Panc1 (cell line): ENCODE results near the gene VPS37B. TPM values are rescaled to one million over a fixed set of nuclear protein-coding genes. Genes with fewer than 3 reads are reported as not detected.

ENCODE experiments used
- ATAC-seq: fragments of 200-7000 bp; cut with Tn5 transposase; 2 replicates; pipeline ENCODE4 v1.9.1; 2020; ENCODE audit warnings: mild to moderate bottlenecking, moderate library complexity
- BruUV-seq: library from RNA; stranded (reverse); fragments of 400-500 nt; replicated peaks from 2 replicates; lab custom pipeline; 2021; lab: Mats Ljungman, UMichigan
- CTCF ChIA-PET: fragments of 300-600 bp; sonication (Branson Sonifier 250); formaldehyde crosslinking; loops from one replicate; lab custom pipeline; 2022; ENCODE audit warnings: antibody characterized with exemption; lab: Charles Lee
- POLR2A ChIA-PET: fragments of 300-600 bp; sonication (Branson Sonifier 250); formaldehyde crosslinking; loops from one replicate; lab custom pipeline; 2022; ENCODE audit warnings: antibody characterized with exemption; lab: Charles Lee
- DNase-seq: peaks from one replicate; pipeline ENCODE4 v3.0.0-alpha.2; 2010; ENCODE audit warnings: low read depth, low spot score
- H3K27ac ChIP-seq: 2 replicates; pipeline ENCODE4 v1.5.1; 2011; ENCODE audit warnings: mild to moderate bottlenecking, low read length, inconsistent platforms
- H3K27me3 ChIP-seq: fragments of 200-500 bp; sonication (Bioruptor generic); 2 replicates; pipeline ENCODE4 v1.6.0; 2014; ENCODE audit warnings: low read length, inconsistent platforms; ENCODE audit not compliant: control insufficient read depth, insufficient read depth
- H3K36me3 ChIP-seq: fragments of 200-500 bp; sonication (Bioruptor generic); 2 replicates; pipeline ENCODE4 v1.5.1; 2014; ENCODE audit warnings: inconsistent platforms, mild to moderate bottlenecking, low read length, moderate library complexity; ENCODE audit not compliant: control insufficient read depth, insufficient read depth
- H3K4me1 ChIP-seq: 2 replicates; pipeline ENCODE4 v1.5.1; 2011; ENCODE audit warnings: inconsistent platforms, mild to moderate bottlenecking, low read length, moderate library complexity; ENCODE audit not compliant: control insufficient read depth, insufficient read depth
- H3K4me3 ChIP-seq, 2 experiments: 2 replicates each; pipeline ENCODE4 v1.5.1; 2011 to 2012; ENCODE audit warnings: low read depth in 2 of 2, low read length in 2 of 2, mild to moderate bottlenecking in 2 of 2, inconsistent platforms in 1 of 2, moderate library complexity in 1 of 2
- H3K9me3 ChIP-seq: fragments of 200-500 bp; sonication (Bioruptor generic); 2 replicates; pipeline ENCODE4 v1.5.1; 2014; ENCODE audit warnings: low read depth, mild to moderate bottlenecking, inconsistent platforms, low read length, moderate library complexity; ENCODE audit not compliant: control insufficient read depth, insufficient read depth
- CTCF ChIP-seq: fragments of 450-650 bp; IDR thresholded peaks from 2 replicates; pipeline ENCODE4 v1.5.1; 2017; ENCODE audit warnings: mild to moderate bottlenecking
- POLR2AphosphoS5 ChIP-seq: IDR thresholded peaks from 2 replicates; pipeline ENCODE4 v1.6.1; 2012; ENCODE audit warnings: mild to moderate bottlenecking, low read depth, low read length, moderate library complexity
- REST ChIP-seq, 2 experiments: IDR thresholded peaks; 2 replicates each; pipeline ENCODE4 v1.6.1; 2011 to 2012; ENCODE audit warnings: low read depth in 2 of 2, control low read depth in 1 of 2, low read length in 1 of 2, mild to moderate bottlenecking in 1 of 2, moderate library complexity in 1 of 2; ENCODE audit not compliant: insufficient read depth in 1 of 2
- SIN3A ChIP-seq: IDR thresholded peaks from 2 replicates; pipeline ENCODE4 v1.6.1; 2012; ENCODE audit warnings: low read depth, mild to moderate bottlenecking, low read length, moderate library complexity, borderline replicate concordance; ENCODE audit not compliant: insufficient read depth
- TCF7L2 ChIP-seq: IDR thresholded peaks from 2 replicates; pipeline ENCODE4 v1.6.1; 2011; ENCODE audit warnings: mild to moderate bottlenecking, low read depth, low read length, inconsistent platforms
- in situ Hi-C: cut with HindIII; loops from 2 replicates; pipeline ENCODE4 v1.10.0; 2016; ENCODE audit warnings: low sequenced_read_pairs, low pct_unique_long_range_greater_than_20kb
- intact Hi-C: fragments of 100-400 bp; cut with micrococcal nuclease; formaldehyde crosslinking; loops from one replicate; pipeline ENCODE4 v1.10.0; 2022; ENCODE audit not compliant: unreplicated experiment
- total RNA-seq: library from RNA; stranded (reverse); gene quantifications from one replicate; pipeline ENCODE4 v1.2.1, GENCODE V29; 2021; ENCODE audit not compliant: unreplicated experiment

Gene VPS37B
- total RNA-seq, 1 experiment from 2014 or later = 76.7 TPM

- TF ChIP-seq SIN3A (no peak), POLR2AphosphoS5 (no peak), REST (IDR thresholded peaks at IDR 0.05; ENCODE audit: insufficient read depth in 1 of 2, low read depth in 2 of 2, low read length in 1 of 2) (no peak), TCF7L2 (no peak), CTCF (no peak)
- in situ Hi-C loops = no loop called here
- ATAC-seq = no peak
Measured at GRCh38 chr12:122848471-122849351, 47.2 kb downstream of the VPS37B start.

GRCh38 chr12:122847921-122848421 is 48.0 kb downstream of the VPS37B start:
- ATAC-seq = no peak
- ChIA-PET CTCF (no interaction called here), POLR2A (no interaction called here)
- no peak overlapping the region for H3K4me3 ChIP-seq
- intact Hi-C loops = no loop called here
- no peak for TF ChIP-seq REST (IDR thresholded peaks at IDR 0.05; ENCODE audit: insufficient read depth in 1 of 2, low read depth in 2 of 2, low read length in 1 of 2)
- TF ChIP-seq CTCF = no peak
- TF ChIP-seq TCF7L2 = no peak
- no peak for TF ChIP-seq POLR2AphosphoS5
- TF ChIP-seq SIN3A = no peak
- no peak overlapping the region for H3K27ac ChIP-seq
- BruUV-seq = no TSS peak
- DNase-seq = no peak
- in situ Hi-C loops = no loop called here
- H3K36me3 ChIP-seq = no peaks in the 10 kb centered on the region
- no peaks in the 10 kb centered on the region for H3K27me3 ChIP-seq
- H3K9me3 ChIP-seq = no peaks in the 10 kb centered on the region
- no peaks in the 10 kb centered on the region for H3K4me1 ChIP-seq

More at GRCh38 chr12:122848471-122849351, 47.2 kb downstream of the VPS37B start:
- Histone ChIP-seq H3K4me3 (no peak overlapping the region), H3K9me3 (no peaks in the 10 kb centered on the region), H3K36me3 (no peaks in the 10 kb centered on the region), H3K27ac (no peak overlapping the region), H3K4me1 (no peaks in the 10 kb centered on the region), H3K27me3 (no peaks in the 10 kb centered on the region)
- intact Hi-C loops = no loop called here
- DNase-seq = no peak
- ChIA-PET CTCF (no interaction called here), POLR2A (interaction anchor here (0.5 kb wide), 1 partner anchor 286 kb away, joined by 4 read pairs; no protein-coding TSS in a partner anchor)
- BruUV-seq = no TSS peak
